GM19463 (cell line): ENCODE results near the gene LNX1.
A peak's percentile ranks its signal among the peaks of the same experiment; 100 is the strongest.

Source experiments
- ATAC-seq: cut with Tn5 transposase; IDR thresholded peaks from one replicate; pipeline ENCODE4 v1.9.1; 2021; ENCODE audit warnings: mild to moderate bottlenecking, moderate library complexity; ENCODE audit not compliant: unreplicated experiment

LNX1 gene

GRCh38 chr4:53505947-53506346 lies 85.3 kb downstream of the LNX1 start:
- ATAC-seq, result no peak

- no peak for ATAC-seq
Measured at GRCh38 chr4:53502094-53502493, 89.2 kb downstream of the LNX1 start.

GRCh38 chr4:53501561-53501960 lies 89.7 kb downstream of the LNX1 start:
- no peak for ATAC-seq

- ATAC-seq, result peak; percentile 62
Measured at GRCh38 chr4:53500546-53500945, 90.7 kb downstream of the LNX1 start.

- no peak for ATAC-seq
Measured at GRCh38 chr4:53499791-53500190, 91.5 kb downstream of the LNX1 start.

- ATAC-seq, result no peak
Measured at GRCh38 chr4:53498706-53499105, 92.6 kb downstream of the LNX1 start.

- no peak for ATAC-seq
Measured at GRCh38 chr4:53497487-53498244, 93.6 kb downstream of the LNX1 start.

- ATAC-seq, result no peak
Measured at GRCh38 chr4:53494851-53495250, 96.4 kb downstream of the LNX1 start.

GRCh38 chr4:53490965-53491622 lies 100.2 kb downstream of the LNX1 start:
- no peak for ATAC-seq

GRCh38 chr4:53490161-53490956 lies 100.9 kb downstream of the LNX1 start:
- ATAC-seq, result no peak

- ATAC-seq, result no peak
Measured at GRCh38 chr4:53489279-53489889, 101.9 kb downstream of the LNX1 start.

- ATAC-seq, result no peak
Measured at GRCh38 chr4:53487766-53488165, 103.5 kb downstream of the LNX1 start.

GRCh38 chr4:53485658-53486040 lies 105.6 kb downstream of the LNX1 start:
- no peak for ATAC-seq

- ATAC-seq, result no peak
Measured at GRCh38 chr4:53484911-53485657, 106.2 kb downstream of the LNX1 start.

GRCh38 chr4:53483250-53483649 lies 108.0 kb downstream of the LNX1 start:
- ATAC-seq, result no peak

GRCh38 chr4:53481586-53481985 lies 109.7 kb downstream of the LNX1 start:
- ATAC-seq, result no peak

GRCh38 chr4:53480909-53481308 lies 110.4 kb downstream of the LNX1 start:
- ATAC-seq, result no peak

- no peak for ATAC-seq
Measured at GRCh38 chr4:53479736-53480525, 111.4 kb downstream of the LNX1 start.

GRCh38 chr4:53478671-53479456 lies 112.4 kb downstream of the LNX1 start:
- no peak for ATAC-seq
